Activated CD4-positive, alpha-beta T cell treated with anti-CD3 and anti-CD28 coated beads for 36 hours (primary cell): ENCODE data around the gene ELMO1. TPM values are rescaled to one million over a fixed set of nuclear protein-coding genes. Genes with fewer than 3 reads are reported as not detected.

Experiments
- ATAC-seq: fragments of 200-7000 bp; cut with Tn5 transposase; one replicate; pipeline ENCODE4 v1.10.0; 2021; ENCODE audit warnings: mild to moderate bottlenecking, moderate library complexity
- CTCF ChIA-PET: fragments of 350-600 bp; sonication (Branson Sonifier 250); formaldehyde crosslinking; loops from one replicate; lab custom pipeline; 2021; ENCODE audit warnings: antibody characterized with exemption; lab: Charles Lee
- POLR2A ChIA-PET: fragments of 350-600 bp; sonication (Branson Sonifier 250); formaldehyde crosslinking; loops from one replicate; lab custom pipeline; 2021; ENCODE audit warnings: antibody characterized with exemption, inconsistent platforms; lab: Charles Lee
- DNase-seq: peaks from one replicate; pipeline ENCODE4 v3.0.0-alpha.2; 2020
- H3K27ac Mint-ChIP-seq: one replicate; pipeline ENCODE4 v1.8.0; 2021; ENCODE audit warnings: mixed read lengths
- H3K27me3 Mint-ChIP-seq: one replicate; pipeline ENCODE4 v1.8.0; 2021; ENCODE audit warnings: mixed read lengths
- H3K36me3 Mint-ChIP-seq: one replicate; pipeline ENCODE4 v1.8.0; 2021; ENCODE audit warnings: low read depth, mixed read lengths
- H3K4me1 Mint-ChIP-seq: one replicate; pipeline ENCODE4 v1.8.0; 2021; ENCODE audit warnings: mixed read lengths
- H3K4me3 Mint-ChIP-seq: one replicate; pipeline ENCODE4 v1.8.0; 2021; ENCODE audit warnings: mild to moderate bottlenecking, moderate library complexity, mixed read lengths
- H3K9me3 Mint-ChIP-seq: one replicate; pipeline ENCODE4 v1.8.0; 2021; ENCODE audit warnings: low read depth, mixed read lengths
- intact Hi-C, 2 experiments: fragments of 100-400 bp; cut with DNase I in 1 of 2; cut with micrococcal nuclease in 1 of 2; formaldehyde crosslinking; loops; one replicate each; pipeline versions ENCODE4 v1.14.2 to v1.15.1; 2022 to 2024; cut with DNase I, micrococcal nuclease
- total RNA-seq, 2 experiments: library from RNA; stranded (reverse); gene quantifications; one replicate each; pipeline ENCODE4 v1.2.3, GENCODE V29; 2021

Gene ELMO1
- total RNA-seq, 2 experiments from 2014 or later, result 96.2 to 173 TPM

DNA sequence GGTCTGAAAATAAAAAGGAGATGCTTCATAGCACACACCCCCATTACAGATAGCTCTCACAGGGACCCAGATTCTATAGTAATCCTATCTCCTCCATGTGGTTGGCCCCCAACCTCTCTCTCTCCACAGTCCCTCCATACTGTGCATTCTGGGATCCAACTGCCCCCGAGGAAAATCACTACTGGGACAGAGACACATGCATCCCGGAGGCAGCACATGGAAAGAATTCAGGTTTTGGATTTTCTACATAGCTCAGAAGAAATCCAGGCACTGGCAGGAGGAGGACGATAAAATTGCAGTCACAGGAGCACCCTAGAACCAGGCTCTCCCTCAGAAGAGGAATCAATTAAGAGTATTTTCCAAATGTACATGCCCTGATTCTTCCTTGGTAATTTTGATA is 239.5 kb downstream of the ELMO1 start:
- Mint-ChIP-seq H3K27me3 (no peaks in the 10 kb centered on the region), H3K27ac (no peak overlapping the region), H3K4me1 (peaks cover 17% of the 10 kb centered on the region), H3K4me3 (no peak overlapping the region), H3K9me3 (no peaks in the 10 kb centered on the region), H3K36me3 (peaks cover 51% of the 10 kb centered on the region)
- ATAC-seq (no peak), DNase-seq (no peak)
- CTCF ChIA-PET, result interaction anchor here (0.6 to 5.1 kb wide), 5 partner anchors 9 to 286 kb away, joined by 3 to 36 read pairs (median 3); no protein-coding TSS in a partner anchor
- intact Hi-C loops, result loop anchor here (2.0 to 10.0 kb wide), 4 partner anchors 143 to 303 kb away; partner anchors contain the start of gene ELMO1 (in 1 of the 2)
- POLR2A ChIA-PET, result no interaction called here

DNA sequence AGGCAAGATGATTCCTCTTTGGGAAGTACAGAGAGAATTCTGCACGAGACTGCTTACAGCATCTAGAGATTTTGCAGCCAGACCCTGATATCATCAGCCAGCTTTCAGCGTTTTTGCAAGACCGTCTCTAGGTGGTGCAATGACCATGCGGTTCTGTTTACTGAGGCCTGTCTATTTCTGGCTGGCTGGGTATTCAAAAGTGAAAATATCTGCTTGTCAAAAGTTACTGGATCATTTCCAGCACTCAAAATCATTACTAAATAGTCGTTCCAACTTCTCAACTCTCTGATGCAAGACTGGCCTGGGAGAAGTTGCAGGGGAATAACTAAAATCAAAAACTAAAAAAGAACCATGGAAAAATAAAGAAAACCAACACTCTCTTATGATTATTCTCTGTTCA is 240.1 kb downstream of the ELMO1 start:
- DNase-seq, result peak; percentile 34
- H3K27me3 Mint-ChIP-seq, result no peaks in the 10 kb centered on the region
- POLR2A ChIA-PET, result no interaction called here
- H3K36me3 Mint-ChIP-seq, result peaks cover 53% of the 10 kb centered on the region
- H3K4me1 Mint-ChIP-seq, result peaks cover 16% of the 10 kb centered on the region
- peak overlapping the region; percentile 26 for H3K27ac Mint-ChIP-seq
- no peak overlapping the region for H3K4me3 Mint-ChIP-seq
- no peak for ATAC-seq
- intact Hi-C loops, result loop anchor here (2.0 to 10.0 kb wide), 4 partner anchors 144 to 304 kb away; partner anchors contain the start of gene ELMO1 (in 1 of the 2)
- CTCF ChIA-PET, result interaction anchor here (0.5 to 1.3 kb wide), 8 partner anchors 8 to 298 kb away, joined by 3 to 5 read pairs (median 3); no protein-coding TSS in a partner anchor
- no peaks in the 10 kb centered on the region for H3K9me3 Mint-ChIP-seq

DNA sequence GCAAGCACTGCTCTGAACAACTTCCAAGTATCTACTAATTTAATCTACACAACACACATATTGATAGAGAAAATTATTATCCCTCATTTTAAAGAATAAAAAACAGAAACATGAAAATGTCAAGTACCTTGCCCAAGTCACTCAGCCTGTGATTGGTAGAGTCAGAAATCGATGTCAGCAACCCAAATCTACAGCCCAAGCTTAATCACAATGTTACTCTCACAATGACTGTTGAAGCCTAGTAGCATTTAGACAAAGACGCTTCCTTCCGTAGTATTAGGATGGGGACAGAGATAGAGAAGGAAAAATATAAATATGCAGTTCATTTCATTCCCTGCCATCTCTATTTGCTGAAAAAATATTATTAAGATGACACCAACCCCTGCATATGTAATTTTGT is 242.5 kb downstream of the ELMO1 start:
- ATAC-seq (peak; percentile 72), DNase-seq (no peak)
- H3K27me3 Mint-ChIP-seq, result no peaks in the 10 kb centered on the region
- peaks cover 52% of the 10 kb centered on the region for H3K36me3 Mint-ChIP-seq
- no peak overlapping the region for H3K4me3 Mint-ChIP-seq
- CTCF ChIA-PET, result no interaction called here
- POLR2A ChIA-PET, result no interaction called here
- H3K4me1 Mint-ChIP-seq, result peaks cover 11% of the 10 kb centered on the region
- H3K27ac Mint-ChIP-seq, result peak overlapping the region; percentile 60
- no peaks in the 10 kb centered on the region for H3K9me3 Mint-ChIP-seq
- intact Hi-C loops, result loop anchor here (2.0 to 10.0 kb wide), 4 partner anchors 146 to 306 kb away; no protein-coding TSS in a partner anchor

DNA sequence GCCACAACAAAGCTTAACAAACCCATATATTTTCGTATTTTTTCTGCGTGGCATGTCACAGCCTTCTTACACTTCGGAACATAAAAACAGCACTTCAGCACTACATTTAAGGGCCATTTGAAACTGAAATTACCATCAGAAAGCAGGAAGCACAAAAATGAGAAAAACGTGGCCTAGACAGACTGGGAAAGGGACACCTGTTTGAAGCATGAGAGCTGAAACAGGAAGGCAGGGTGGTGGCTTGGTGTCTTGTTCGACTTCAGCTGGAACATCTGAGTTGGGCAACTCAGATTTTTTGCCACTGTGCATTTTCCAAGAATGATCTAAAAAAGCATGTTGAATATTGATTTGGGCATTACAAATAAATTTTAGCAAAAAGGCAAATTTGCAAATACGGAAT is 243.2 kb downstream of the ELMO1 start:
- POLR2A ChIA-PET, result no interaction called here
- CTCF ChIA-PET, result interaction anchor here (0.8 kb wide), 1 partner anchor 21 kb away, joined by 3 read pairs; no protein-coding TSS in a partner anchor
- Mint-ChIP-seq H3K4me3 (no peak overlapping the region), H3K4me1 (peaks cover 11% of the 10 kb centered on the region), H3K27ac (peak overlapping the region; percentile 58), H3K36me3 (peaks cover 46% of the 10 kb centered on the region), H3K9me3 (no peaks in the 10 kb centered on the region), H3K27me3 (no peaks in the 10 kb centered on the region)
- no peak for DNase-seq
- intact Hi-C loops, result loop anchor here (5.0 to 10.0 kb wide), 3 partner anchors 147 to 307 kb away; no protein-coding TSS in a partner anchor
- no peak for ATAC-seq

DNA sequence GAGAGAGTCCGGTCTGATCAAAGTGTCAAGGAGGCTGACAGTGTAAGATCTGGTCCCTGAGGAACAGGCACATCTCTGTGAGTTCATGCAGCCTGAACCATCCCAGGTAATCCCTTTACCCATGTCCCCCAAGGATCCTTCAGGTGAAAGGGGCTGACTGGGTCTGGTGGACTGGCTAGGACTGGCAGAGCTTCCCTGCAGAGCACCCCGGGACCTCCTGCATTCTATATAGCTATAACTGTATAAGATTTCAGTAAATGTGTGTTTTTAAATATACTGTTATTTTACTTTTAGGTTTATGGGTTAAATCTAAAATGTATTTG is 246.8 kb downstream of the ELMO1 start:
- H3K27ac Mint-ChIP-seq, result no peak overlapping the region
- no peaks in the 10 kb centered on the region for H3K27me3 Mint-ChIP-seq
- ChIA-PET CTCF (interaction anchor here (1.0 to 4.8 kb wide), 8 partner anchors 10 to 711 kb away, joined by 3 to 36 read pairs (median 3); no protein-coding TSS in a partner anchor), POLR2A (interaction anchor here (0.6 to 0.7 kb wide), 2 partner anchors 160 to 530 kb away, joined by 3 to 5 read pairs; no protein-coding TSS in a partner anchor)
- H3K4me3 Mint-ChIP-seq, result no peak overlapping the region
- H3K36me3 Mint-ChIP-seq, result peaks cover 42% of the 10 kb centered on the region
- intact Hi-C loops, result loop anchor here (1.0 to 10.0 kb wide), 3 partner anchors 293 to 715 kb away; no protein-coding TSS in a partner anchor
- H3K4me1 Mint-ChIP-seq, result peaks cover 11% of the 10 kb centered on the region
- ATAC-seq (no peak), DNase-seq (no peak)
- no peaks in the 10 kb centered on the region for H3K9me3 Mint-ChIP-seq

DNA sequence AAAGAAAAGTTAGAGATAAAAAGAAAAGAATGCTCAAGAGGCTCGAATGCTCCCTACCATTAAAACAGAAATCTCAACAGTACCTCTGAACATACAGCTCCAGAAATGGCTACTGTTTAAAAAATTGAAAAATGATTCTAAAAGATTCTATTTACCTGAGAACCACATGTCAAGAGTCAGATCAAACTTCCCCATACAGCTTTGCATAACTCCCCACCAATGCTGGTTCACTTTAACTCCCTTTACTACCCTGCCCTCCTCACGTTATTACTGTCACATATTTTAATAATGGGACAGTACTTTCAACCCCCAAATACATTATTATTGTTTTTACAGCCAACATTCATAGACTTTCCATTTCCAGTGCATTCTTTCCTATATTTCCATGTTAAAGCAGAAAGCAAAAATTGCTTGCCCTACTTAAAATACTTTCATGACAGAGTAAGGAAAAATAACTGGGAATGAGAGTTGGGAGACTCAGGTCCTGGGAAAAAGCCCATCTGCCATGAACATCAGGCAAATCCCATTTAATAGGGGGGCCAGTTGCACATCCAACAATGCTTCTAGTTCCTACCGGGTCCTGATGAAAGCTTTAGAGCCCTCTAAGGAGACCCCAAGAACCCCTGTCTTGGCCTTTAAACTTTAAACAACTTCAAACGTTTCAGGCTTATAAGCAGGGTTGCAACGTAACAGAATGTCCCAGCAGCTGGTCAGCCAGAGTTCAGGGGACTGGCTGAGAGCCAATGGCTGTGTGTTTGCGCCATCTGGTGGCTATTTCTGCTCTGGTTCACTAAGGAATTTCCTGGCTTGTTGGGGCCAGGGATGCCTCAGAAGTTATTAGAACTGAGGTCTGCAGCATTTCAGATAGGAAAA is 247.4 kb downstream of the ELMO1 start:
- peaks cover 41% of the 10 kb centered on the region for H3K36me3 Mint-ChIP-seq
- intact Hi-C loops, result loop anchor here (1.0 to 10.0 kb wide), 3 partner anchors 294 to 714 kb away; no protein-coding TSS in a partner anchor
- POLR2A ChIA-PET, result interaction anchor here (0.6 to 0.7 kb wide), 2 partner anchors 159 to 530 kb away, joined by 3 to 5 read pairs; no protein-coding TSS in a partner anchor
- H3K9me3 Mint-ChIP-seq, result no peaks in the 10 kb centered on the region
- ATAC-seq (no peak), DNase-seq (peak; percentile 73)
- H3K4me1 Mint-ChIP-seq, result peaks cover 7% of the 10 kb centered on the region
- no peak overlapping the region for H3K27ac Mint-ChIP-seq
- no peaks in the 10 kb centered on the region for H3K27me3 Mint-ChIP-seq
- no peak overlapping the region for H3K4me3 Mint-ChIP-seq
- CTCF ChIA-PET, result interaction anchor here (0.5 to 4.8 kb wide), 21 partner anchors 10 to 1986 kb away, joined by 3 to 36 read pairs (median 3); no protein-coding TSS in a partner anchor

DNA sequence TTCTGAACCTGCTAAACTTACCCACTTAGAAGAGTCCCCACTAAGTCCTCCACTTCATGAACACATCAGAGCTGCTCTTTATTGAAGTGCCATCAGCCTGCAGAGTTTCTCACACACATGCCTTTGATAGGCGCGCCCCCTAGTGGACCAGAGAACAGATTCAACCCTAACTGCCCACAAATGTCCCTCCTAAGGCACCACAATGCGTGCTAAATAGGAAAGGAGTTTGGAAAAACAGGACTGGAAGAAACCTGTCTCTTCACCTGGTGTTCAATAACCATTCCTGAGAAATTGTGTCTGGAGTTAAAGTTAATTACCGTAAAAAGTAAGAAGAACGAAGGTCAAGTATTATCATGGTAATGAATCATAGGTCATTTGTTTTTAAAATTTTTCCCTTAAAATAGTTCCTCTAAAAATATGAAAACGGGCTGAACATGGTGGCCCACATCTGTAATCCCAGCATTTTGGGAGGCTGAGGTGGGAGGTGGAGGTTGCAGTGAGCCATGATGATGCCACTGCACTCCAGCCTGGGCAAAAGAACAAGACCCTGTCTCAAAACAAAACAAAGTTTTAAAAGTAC is 249.7 kb downstream of the ELMO1 start:
- Mint-ChIP-seq H3K4me1 (no peaks in the 10 kb centered on the region), H3K27ac (no peak overlapping the region), H3K27me3 (no peaks in the 10 kb centered on the region), H3K9me3 (no peaks in the 10 kb centered on the region), H3K4me3 (no peak overlapping the region), H3K36me3 (peaks cover 24% of the 10 kb centered on the region)
- ChIA-PET CTCF (interaction anchor here (0.6 to 4.8 kb wide), 27 partner anchors 10 to 880 kb away, joined by 3 to 36 read pairs (median 4); no protein-coding TSS in a partner anchor), POLR2A (no interaction called here)
- DNase-seq (peak; percentile 87), ATAC-seq (peak; percentile 84)
- intact Hi-C loops, result loop anchor here (1.0 to 5.0 kb wide), 2 partner anchors 212 to 712 kb away; no protein-coding TSS in a partner anchor

DNA sequence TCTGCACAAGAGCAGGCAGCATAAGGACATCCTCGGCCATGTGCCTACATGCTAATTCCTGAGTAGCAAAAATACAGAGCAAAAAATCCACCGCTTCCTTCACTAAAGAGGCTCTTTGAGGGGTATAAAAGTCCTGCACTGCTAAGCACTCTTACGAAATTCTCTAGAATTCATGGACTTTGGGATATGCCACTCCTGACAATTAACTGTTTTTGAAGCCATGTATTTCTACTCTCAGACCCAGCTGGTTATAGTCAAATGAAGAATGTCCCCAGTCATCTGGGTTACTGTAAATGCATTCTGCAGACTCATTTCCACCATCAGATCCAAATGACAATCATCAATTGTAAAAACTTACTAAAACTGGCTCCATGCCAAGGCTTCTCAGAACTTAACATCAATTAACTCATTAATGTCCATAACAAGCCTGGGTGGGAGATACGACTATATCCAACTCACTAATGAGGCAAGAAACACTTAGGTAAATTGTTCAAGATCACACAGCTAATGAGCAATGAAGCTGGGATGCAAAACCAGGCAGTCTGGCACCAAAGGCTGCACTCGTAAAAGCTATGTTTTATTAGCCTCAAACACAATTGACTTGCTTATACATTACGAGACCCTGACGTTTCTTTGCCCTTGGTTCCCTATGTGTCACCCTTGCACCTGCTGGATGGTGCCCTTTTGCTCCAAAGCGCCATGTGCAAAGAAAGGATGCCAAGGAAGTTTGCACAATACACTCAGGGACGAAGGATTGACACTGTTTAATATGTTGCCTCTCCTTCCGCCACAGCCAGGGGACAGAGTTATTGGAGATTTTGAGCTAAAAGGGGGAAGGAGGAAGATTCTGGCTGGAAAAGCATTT is 250.4 kb downstream of the ELMO1 start:
- ATAC-seq (no peak), DNase-seq (no peak)
- peaks cover 18% of the 10 kb centered on the region for H3K36me3 Mint-ChIP-seq
- H3K27ac Mint-ChIP-seq, result no peak overlapping the region
- peaks cover 3% of the 10 kb centered on the region for H3K4me1 Mint-ChIP-seq
- CTCF ChIA-PET, result interaction anchor here (0.6 to 4.8 kb wide), 26 partner anchors 9 to 880 kb away, joined by 3 to 36 read pairs (median 4); no protein-coding TSS in a partner anchor
- no peaks in the 10 kb centered on the region for H3K27me3 Mint-ChIP-seq
- H3K4me3 Mint-ChIP-seq, result no peak overlapping the region
- no peaks in the 10 kb centered on the region for H3K9me3 Mint-ChIP-seq
- intact Hi-C loops, result loop anchor here (5.0 kb wide), 1 partner anchor 211 kb away; no protein-coding TSS in a partner anchor
- POLR2A ChIA-PET, result no interaction called here

DNA sequence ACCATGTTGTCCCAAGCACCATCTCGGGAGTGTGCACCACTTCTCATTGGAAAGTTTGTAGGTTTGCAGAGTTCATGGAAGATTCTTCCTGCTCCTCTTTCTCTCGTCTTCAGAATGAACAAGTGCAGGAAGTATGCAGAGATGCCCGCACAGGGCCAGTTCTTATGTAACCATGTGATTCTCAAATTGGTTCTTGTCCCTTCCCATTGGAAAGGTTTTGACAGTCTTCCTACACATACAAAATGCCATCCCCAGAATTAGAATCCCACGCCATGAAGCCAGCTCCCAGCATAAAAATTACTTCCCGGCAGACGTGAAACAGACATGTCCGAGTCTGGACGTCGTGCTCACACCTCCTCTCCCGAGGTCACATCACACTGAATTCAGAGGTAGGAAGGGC is 251.6 kb downstream of the ELMO1 start:
- intact Hi-C loops, result loop anchor here (5.0 kb wide), 1 partner anchor 210 kb away; no protein-coding TSS in a partner anchor
- Mint-ChIP-seq H3K27me3 (no peaks in the 10 kb centered on the region), H3K4me1 (peaks cover 3% of the 10 kb centered on the region), H3K36me3 (peaks cover 15% of the 10 kb centered on the region), H3K9me3 (no peaks in the 10 kb centered on the region), H3K27ac (no peak overlapping the region), H3K4me3 (no peak overlapping the region)
- DNase-seq (no peak), ATAC-seq (no peak)
- ChIA-PET CTCF (interaction anchor here (0.6 to 1.9 kb wide), 5 partner anchors 15 to 722 kb away, joined by 3 to 11 read pairs (median 4); no protein-coding TSS in a partner anchor), POLR2A (no interaction called here)

DNA sequence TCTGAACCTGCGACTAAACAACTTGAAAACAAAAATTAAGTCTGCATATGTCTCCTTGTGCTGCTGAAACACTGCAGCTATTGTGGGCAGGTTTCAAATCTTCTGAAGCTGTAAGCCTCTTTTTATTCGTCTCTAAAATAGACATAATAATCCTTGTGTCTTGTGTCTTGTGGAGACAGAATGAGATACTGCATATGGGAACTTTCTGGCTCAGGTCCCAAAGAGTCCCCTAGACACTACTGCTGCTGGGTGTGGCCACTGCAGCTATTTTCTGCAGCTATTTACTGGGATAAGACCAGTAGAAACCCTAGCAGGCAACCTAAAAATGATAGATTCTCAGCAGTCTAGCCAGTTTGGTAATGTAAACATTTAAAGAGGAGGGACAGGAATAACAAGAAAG is 252.0 kb downstream of the ELMO1 start:
- POLR2A ChIA-PET, result no interaction called here
- H3K27ac Mint-ChIP-seq, result no peak overlapping the region

More for the DNA sequence above, 252.0 kb downstream of the ELMO1 start:
- no peaks in the 10 kb centered on the region for H3K9me3 Mint-ChIP-seq
- peaks cover 3% of the 10 kb centered on the region for H3K4me1 Mint-ChIP-seq
- DNase-seq (no peak), ATAC-seq (no peak)
- CTCF ChIA-PET, result interaction anchor here (0.6 to 1.7 kb wide), 3 partner anchors 15 to 722 kb away, joined by 3 to 5 read pairs (median 3); no protein-coding TSS in a partner anchor
- H3K36me3 Mint-ChIP-seq, result peaks cover 19% of the 10 kb centered on the region
- intact Hi-C loops, result loop anchor here (5.0 kb wide), 1 partner anchor 209 kb away; no protein-coding TSS in a partner anchor
- no peak overlapping the region for H3K4me3 Mint-ChIP-seq
- no peaks in the 10 kb centered on the region for H3K27me3 Mint-ChIP-seq
